Gastroesophageal sphincter (tissue), 3 donors: Measurements from ENCODE around the gene SH3GL3.

ENCODE experiments used
- EP300 ChIP-seq: sonication (generic); formaldehyde crosslinking; IDR thresholded peaks from one replicate; pipeline ENCODE4 v1.6.1; 2017; ENCODE audit warnings: antibody characterized with exemption, mild to moderate bottlenecking
- POLR2A ChIP-seq, 2 donors: fragments of 450-650 bp; IDR thresholded peaks; one replicate each; pipeline ENCODE4 v1.6.1; 2017; ENCODE audit warnings: antibody characterized with exemption in 2 of 2, mild to moderate bottlenecking in 2 of 2, moderate library complexity in 1 of 2
- POLR2AphosphoS5 ChIP-seq: sonication (generic); formaldehyde crosslinking; IDR thresholded peaks from one replicate; pipeline ENCODE4 v1.6.1; 2017; ENCODE audit warnings: antibody characterized with exemption
- TF ChIP-seq, protein P1 (sequence below), 4 experiments: fragments of 200-600 bp in 2 of 4; fragments of 450-650 bp in 2 of 4; sonication (generic) in 1 of 4; IDR thresholded peaks; one replicate each; pipeline ENCODE4 v1.5.1; 2017 to 2019; ENCODE audit warnings: antibody characterized with exemption in 4 of 4, mild to moderate bottlenecking in 2 of 4, moderate library complexity in 2 of 4

DNA sequence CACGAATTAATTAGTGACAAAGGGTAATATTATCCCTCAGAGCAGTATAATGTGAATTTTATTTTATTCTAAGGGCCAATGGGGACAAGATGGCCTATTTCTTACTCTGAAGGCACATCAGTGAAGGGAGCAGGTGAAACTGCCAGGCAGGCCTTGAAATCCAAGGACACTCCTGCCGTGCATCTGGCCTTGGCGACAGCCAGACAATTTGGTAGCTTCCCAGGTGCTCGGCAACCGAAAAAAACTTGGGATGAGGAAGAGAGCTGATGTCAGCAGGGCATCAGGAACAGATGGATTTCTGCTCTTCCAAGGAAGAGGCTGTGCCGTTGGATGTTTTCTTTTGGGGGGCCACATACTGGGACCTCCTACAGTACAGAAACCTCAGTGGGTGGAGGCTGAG lies 123.6 kb downstream of the SH3GL3 start:
- TF ChIP-seq, protein P1, sequence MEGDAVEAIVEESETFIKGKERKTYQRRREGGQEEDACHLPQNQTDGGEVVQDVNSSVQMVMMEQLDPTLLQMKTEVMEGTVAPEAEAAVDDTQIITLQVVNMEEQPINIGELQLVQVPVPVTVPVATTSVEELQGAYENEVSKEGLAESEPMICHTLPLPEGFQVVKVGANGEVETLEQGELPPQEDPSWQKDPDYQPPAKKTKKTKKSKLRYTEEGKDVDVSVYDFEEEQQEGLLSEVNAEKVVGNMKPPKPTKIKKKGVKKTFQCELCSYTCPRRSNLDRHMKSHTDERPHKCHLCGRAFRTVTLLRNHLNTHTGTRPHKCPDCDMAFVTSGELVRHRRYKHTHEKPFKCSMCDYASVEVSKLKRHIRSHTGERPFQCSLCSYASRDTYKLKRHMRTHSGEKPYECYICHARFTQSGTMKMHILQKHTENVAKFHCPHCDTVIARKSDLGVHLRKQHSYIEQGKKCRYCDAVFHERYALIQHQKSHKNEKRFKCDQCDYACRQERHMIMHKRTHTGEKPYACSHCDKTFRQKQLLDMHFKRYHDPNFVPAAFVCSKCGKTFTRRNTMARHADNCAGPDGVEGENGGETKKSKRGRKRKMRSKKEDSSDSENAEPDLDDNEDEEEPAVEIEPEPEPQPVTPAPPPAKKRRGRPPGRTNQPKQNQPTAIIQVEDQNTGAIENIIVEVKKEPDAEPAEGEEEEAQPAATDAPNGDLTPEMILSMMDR (IDR thresholded peaks at IDR 0.05): no peak
- TF ChIP-seq POLR2A (IDR thresholded peaks at IDR 0.05) (no peak), POLR2AphosphoS5 (no peak), EP300 (no peak)
